Suprapubic skin (tissue), 3 donors: Measurements from ENCODE around the gene GARIN3.

ENCODE experiments used
- POLR2A ChIP-seq, 2 donors: fragments of 450-650 bp; IDR thresholded peaks; one replicate each; pipeline ENCODE4 v1.6.1; 2017; ENCODE audit warnings: antibody characterized with exemption in 2 of 2, mild to moderate bottlenecking in 2 of 2, moderate library complexity in 2 of 2
- TF ChIP-seq, protein P1 (sequence below), 2 donors: fragments of 200-600 bp in 1 of 2; fragments of 450-650 bp in 1 of 2; sonication (generic) in 1 of 2; IDR thresholded peaks; one replicate each; pipeline ENCODE4 v1.5.1; 2016 to 2019; ENCODE audit warnings: antibody characterized with exemption in 2 of 2, mild to moderate bottlenecking in 1 of 2, moderate library complexity in 1 of 2

DNA sequence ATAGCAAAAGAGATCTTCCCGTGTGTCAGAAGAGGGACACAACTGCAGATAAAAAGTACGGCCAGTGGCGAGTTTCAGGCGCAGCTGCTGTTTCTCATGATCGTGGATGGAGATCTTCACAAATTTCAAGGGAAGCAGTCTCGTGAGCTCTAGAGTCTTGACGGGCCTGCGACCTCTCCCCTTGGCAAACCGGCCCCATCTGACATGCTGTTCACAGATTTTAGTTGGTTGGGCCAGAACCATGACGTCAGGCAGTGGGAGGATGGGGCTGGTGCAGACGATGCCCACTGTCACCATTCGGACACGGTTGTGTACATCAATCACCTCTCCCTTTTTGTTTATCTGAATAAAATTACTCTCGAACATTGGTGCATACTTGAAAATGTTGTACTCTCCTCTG is 396 bp downstream of the GARIN3 start:
- TF ChIP-seq, protein P1, sequence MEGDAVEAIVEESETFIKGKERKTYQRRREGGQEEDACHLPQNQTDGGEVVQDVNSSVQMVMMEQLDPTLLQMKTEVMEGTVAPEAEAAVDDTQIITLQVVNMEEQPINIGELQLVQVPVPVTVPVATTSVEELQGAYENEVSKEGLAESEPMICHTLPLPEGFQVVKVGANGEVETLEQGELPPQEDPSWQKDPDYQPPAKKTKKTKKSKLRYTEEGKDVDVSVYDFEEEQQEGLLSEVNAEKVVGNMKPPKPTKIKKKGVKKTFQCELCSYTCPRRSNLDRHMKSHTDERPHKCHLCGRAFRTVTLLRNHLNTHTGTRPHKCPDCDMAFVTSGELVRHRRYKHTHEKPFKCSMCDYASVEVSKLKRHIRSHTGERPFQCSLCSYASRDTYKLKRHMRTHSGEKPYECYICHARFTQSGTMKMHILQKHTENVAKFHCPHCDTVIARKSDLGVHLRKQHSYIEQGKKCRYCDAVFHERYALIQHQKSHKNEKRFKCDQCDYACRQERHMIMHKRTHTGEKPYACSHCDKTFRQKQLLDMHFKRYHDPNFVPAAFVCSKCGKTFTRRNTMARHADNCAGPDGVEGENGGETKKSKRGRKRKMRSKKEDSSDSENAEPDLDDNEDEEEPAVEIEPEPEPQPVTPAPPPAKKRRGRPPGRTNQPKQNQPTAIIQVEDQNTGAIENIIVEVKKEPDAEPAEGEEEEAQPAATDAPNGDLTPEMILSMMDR (IDR thresholded peaks at IDR 0.05) = no peak
- no peak for TF ChIP-seq POLR2A (IDR thresholded peaks at IDR 0.05)
